ENCODE results near the gene EIF4E1B.

EIF4E1B gene

DNA sequence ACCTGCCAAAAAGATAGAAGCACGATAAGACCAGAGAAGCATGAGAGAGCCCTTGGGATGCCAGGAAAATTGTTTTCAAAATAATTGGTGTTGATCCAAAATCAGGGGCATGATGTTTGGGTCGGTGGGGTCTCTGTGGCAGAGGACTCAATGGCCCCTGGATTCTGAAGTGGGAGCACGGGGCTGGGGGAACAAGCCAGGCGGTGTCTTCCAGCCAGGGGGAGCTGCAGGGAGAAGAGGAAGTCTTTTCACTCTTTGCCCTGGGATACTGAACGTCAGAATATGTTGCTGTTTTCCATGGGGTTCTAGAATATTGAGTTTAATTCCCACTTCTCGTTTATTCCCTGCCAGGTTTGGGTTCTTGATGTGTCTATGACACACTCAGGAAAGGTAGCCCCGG is 37.2 kb downstream of the EIF4E1B start:
- no peak for DNase-seq

DNA sequence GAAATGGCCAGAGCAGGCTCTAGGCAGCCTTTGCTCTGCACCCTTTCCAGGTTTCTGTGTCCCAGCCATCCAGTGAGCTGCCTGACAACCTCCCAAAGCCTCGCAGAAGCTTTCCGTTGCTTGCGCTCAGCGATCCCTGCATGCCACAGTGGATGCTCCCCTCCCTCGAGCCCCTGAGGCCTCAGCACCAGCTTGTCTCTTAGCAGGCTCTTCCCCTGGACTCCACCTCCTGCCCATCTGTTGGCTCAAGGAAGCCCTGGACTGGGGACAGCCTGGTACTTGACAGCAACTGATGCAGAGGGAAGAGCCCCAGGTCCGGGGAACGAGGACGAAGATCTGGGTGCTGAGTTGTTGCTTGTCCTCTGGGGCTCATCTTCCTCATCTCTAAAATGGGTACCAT is 40.0 kb downstream of the EIF4E1B start:
- DNase-seq: no peak

DNA sequence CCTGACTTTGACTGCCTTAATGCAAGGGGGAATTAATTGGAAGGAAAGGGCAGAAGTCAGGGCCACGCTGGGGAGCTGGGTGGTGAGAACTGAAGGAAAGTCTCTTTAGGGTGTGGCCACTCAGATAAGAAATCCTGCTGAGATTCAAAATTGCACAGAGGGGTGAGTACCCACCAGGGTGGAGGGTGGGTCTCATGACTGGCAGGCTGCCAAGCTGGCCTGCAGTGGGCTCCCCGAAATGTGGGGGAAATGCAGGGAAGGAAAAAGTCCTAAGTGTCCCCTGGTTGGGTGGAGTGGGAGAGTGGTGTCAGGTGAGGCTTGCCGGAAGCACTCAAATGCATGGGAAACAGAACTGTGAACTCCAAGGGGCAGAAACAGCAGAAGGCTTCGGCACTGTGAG is 40.9 kb downstream of the EIF4E1B start:
- DNase-seq: no peak

DNA sequence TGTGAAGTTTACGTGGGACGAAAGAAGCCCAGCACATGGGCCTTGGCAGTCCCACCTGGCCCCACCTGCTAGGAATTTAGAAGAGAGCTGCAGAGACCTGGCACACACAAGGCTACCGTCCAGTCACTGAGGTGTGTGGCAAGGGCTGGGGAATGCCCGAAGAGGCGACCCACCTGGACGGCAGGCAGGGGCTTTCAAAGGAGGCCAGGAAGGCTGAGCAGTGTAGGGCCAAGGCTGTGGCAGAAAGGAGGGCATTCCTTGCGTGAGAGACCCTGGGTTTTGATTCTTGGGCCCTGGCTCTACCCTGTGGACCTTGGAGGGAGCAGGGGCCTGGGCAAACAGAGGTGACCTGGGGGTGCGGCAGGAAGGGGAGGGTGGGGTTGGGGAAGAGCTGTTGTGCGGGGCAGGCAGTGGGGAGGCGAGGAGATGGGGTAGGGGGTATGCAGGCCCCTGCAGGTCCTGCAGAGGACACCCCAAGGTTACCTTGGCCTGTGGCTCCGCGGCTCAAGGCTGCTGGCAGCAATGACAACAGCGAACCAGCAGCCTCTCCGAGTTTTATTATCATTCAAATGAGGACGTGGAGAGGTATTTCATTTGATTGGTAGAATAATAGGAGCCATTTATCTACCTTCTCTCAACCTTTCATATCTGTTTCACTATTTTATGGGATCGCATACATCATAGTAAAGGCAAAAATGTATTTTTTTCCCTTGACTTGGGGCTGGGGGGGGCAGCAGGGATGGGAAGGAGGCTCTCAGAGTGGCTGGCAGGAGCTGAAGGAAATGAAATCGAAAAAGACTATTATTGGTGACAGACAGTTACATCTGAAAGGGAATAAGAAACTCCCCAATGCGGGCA is 41.6 kb downstream of the EIF4E1B start:
- no peak for DNase-seq

DNA sequence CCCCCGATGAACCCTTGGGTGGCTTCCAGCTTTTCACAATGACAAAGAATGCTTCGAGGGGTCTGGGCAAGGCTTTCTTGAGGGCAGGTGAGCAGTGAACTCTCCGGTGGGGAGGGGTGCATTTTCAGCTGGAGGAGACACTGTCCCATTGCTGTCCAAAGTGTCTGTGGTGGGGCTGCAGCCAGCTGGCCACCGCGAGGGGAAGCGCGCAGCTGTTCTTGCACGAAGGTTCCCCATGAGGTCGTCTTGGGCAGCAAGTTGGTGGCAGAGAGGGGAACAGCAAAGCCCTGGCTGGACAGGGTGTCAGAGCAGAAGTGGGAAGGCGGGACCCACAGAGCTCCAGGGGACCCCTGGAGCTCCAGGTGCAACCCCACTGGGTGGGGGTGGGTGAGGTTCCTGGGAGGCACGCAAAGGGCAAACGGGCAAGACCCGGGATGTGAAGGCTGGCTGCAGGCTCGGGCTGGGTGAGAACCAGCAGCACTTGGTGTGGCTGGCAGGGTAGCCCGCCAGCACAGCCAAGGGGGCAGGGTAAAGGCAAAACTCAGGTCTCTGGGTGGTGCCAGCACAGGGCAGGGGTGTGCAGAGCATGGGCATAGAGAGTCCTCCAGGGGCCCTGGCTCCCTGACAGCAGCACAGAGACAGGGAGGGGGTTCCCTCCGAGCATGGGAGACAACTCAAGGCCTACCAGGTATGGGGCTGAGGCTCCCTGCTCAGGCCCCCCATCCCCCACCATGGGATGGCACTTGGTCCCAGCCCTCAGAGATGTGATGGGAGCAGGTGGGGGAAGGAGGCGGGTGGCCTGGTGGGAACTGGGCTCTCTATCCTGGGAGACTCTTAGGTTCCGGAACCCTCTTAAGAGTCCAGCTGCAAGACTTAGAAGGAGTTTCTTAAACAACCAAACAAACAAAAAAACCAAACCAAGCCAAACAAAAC is 43.4 kb downstream of the EIF4E1B start:
- no peak for DNase-seq

DNA sequence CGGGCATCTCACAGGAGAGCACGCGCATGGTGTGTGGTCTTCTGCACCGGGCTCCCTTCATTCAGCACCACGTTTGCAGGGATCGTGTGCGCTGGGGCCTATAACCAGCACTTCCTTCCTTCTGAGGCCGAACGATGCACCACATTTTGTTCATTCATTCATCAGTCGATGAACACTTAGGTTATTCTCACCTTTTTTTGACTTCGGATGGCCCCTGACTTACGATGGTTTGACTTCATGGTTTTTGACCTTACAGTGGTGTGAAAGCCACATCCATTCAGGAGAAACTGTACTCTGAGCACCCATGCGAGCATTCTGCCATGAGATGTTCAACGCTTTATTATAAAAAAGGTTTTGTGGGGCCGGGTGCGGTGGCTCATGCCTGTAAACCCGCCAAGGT is 44.3 kb downstream of the EIF4E1B start:
- DNase-seq: no peak

DNA sequence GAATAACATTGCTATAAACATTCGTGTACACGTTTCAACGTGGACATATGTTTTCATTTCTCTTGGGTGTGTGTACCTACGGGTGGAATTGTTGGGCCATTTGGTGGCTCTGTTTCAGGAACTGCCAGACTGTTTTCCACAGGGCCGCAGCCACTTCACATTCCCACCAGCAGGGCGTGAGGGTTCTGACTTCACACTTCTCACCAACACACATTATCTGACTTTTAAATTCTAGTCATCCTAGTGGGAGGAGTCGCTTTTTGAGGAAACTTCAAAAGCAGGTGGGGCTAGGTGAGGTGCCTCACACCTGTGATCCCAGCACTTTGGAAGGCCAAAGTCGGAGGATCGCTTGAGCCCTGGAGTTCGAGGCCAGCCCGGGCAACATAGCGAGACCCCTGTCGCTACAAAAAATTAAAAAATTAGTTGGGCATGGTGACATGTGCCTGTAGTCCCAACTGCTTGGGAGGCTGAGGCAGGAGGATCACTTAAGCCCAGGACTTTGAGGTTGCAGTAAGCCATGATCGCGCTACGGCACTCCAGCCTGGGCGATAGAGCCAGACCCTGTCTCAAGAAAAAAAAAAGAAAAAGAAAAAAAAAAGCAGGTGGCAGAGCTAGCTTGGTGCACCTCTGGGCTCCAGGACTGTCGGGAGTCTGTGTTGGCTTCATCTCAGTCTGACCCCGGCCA is 45.3 kb downstream of the EIF4E1B start:
- DNase-seq: peak; percentile 49

DNA sequence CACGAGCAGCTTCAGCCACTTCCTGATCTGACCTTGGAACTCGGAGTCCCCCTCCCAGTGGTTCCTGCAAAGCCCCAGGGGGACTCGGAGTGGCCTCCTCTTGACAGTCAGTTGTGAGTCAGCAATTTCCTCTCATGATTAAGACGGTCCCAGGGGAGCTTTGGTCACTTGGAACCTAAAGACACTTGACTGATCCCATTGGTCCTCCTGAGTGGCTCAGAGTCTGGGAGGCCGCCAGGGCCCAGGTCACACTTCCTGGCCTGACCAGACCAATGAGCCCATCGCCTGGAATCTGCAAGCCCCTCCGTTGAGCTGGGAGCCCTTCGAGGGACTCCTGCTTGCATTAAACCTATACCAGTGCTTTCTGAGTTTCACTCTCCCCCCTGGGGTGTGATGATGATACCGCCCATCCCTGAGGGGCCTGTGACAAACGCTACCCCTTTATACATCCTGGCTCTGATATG is 45.9 kb downstream of the EIF4E1B start:
- DNase-seq: peak; percentile 86

DNA sequence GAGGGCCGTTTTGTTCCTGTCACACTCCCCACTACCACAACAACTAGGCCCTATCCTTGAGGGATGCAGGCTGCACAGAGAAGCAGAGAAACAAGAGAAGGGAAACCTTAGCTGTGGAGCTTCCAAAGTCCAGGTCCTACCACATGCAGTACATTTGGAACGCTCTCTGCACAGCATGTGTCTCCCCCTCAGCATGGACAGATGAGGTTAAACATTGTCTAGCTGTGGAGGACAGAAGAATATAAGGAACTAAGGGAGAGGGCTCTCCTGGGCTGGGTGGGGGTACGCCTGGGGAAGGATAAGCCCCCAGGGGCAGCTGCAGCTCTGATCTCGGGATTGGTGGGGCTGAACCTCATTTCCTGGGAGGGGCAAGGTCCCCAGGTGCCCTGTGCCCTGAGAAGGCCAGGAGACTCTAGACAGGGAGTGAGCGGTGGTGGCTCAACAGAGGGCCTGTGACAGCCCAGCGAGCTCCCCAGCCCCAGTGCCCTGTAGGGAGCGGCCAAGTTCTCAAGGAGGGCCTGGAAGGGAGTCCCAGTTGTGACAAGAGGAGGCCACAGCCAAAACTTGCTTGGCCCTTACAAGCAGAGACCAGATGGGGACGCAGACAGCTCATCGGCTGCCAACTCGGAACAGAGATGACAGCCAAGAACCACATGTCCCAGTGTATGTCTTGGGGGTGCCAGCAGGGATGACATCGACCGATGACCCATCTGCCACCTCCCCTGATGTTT is 46.9 kb downstream of the EIF4E1B start:
- no peak for DNase-seq

DNA sequence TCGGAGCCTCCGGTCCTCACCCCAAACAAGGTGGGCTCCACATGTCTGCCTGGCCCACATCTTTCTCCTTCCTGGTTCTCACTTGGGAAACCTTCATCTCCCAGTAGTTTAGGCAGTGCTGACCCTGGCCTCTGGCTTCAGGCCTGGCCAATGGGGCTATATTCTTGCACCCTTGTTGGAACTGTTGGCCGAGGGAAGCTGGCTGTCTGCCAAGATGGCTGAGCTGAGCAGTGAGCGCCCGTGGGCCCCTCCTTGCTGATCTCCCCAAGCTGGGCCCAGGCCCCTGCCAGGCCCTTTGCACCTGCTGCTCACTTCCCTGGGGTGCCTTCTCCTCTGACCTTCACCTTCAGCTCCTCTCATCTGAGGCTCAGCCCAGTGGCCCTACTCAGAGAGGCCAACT is 48.1 kb downstream of the EIF4E1B start:
- DNase-seq: no peak

DNA sequence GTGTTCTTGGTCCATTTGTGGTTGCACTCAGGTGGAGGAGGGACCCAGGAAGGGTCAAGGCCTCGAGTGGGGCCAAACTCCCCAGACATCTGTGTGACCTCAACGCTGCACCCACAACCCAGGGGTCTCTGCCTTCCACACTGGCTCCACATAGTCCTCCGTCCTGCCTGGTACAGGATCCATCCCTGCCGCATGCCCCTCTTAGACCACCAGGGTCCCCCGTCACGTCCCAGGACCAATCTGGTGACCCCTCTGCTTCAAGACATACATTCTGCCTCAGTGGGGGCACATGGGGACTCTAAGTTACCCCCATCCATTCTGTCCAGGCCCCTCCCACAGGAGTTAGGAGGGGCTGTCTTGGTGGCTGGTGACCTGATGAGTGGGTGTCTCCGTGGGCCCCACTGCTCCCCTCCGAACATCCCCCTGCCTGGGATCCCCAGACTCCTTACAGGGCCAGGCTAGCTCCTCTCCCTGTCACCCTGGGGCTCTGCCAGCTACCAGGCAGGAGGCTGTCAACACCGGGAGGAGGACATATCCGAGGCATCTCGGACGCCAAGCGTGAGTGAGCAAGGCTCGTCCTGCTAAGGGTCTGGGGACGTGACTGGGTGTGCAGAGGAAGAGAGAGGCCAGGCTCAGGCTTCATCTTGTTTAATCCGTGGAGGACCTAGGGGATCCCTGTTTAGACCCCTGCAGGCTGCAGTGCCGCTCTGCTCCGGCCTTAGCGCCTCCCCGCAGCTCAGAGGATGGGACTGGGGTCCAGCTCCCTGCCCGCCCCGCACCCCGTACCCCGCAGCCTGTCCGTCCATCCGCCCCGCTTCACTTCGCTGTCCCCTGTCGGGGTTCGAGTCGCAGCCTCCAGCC is 49.1 kb downstream of the EIF4E1B start:
- no peak for DNase-seq

DNA sequence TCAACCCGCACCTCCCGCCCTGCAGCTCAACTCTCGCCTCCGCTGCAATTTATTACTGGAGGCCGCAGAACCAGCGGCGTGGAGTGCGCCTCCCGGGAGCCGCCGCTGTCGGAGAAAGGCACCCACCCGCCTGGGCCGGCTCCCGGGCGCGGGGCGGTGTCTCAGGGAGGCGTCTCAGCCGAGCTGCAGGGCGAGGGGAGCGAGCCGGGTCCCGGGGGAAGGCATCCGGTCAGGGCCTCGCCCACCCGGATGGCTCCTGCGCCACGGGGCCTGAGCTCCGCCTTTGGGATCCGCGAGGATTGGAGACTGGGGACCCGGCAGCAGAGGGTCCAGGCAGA is 49.7 kb downstream of the EIF4E1B start:
- DNase-seq: no peak

DNA sequence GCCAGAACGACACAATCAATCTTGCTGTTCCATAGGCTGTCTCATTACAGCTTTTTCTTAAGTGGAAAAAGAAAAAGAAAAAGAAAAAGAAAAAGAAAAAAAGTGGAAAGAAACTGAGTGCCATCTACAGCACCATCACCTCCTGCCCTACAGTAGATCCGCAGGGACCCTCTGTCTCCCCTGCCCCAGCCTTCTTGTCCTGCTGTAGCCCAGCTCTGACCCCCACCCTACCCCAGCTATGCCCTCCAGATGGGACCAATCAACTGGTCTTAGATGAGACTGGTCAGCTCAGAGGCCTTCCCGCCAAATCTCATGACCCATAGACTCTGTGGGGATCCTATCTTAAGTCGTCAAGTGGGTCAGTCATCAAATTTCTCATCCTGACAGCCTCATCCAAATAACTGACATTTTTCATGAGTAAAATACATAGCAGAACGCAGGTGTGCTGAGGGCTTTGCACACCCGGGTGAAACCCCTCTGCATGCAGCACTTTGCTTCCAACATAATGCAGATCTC is 51.6 kb downstream of the EIF4E1B start:
- DNase-seq: no peak

DNA sequence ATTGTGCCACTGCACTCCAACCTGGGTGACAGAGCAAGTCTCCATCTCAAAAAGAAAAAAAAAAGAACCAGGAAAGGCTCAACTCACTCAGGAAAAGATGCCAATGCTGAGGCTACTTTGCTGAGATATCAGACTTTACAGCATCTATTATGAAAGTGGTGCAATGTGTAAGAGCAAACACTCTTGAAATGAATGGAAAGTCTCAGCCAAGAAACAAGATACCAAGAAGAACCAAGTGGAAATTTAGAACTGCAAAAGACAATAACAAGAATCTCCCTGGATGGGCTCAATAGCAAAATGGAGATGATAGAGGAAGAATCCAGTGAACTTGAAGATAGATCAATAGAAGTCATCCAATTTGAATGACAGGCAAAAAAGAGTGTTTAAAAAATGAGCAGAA is 54.5 kb downstream of the EIF4E1B start:
- DNase-seq: no peak

DNA sequence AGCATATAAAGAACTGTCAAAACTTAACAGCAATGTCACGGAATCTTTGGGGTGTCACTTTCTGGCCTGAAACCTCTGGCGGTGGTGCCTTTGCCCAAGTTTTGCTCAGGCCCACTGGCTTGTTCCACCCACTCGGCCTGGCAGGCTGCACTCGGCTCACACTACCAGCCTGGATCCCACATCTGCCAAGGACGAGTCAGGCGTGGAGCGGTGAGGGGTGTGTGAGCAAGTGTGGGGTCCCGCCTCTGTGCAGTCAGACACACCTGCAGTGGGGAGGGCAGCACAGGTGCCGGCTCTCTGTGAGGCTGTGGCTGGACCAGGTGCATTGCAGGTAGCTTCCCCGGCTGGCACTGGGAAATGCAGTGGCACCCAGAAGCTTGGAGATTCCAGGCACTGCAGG is 56.8 kb downstream of the EIF4E1B start:
- no peak for DNase-seq

DNA sequence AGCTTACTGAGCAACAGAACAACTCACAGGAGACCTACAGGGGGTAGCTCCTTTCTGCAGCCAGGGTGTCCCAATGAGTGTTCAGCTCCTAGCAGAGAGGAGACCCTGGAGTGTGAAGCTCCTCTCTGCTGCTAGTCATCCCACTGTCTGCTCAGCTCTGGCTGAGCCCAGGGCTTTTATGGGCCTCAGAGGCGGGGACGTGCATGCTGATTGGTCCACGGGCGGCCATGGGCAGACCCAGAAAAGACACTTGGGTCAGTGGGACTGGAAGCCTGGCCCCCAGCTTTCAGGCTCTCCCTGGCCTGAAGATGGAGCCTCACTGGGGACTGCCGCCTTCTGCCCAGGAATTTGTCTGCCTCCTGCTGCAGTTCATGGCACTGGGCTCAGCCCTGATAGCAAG is 57.4 kb downstream of the EIF4E1B start:
- DNase-seq: no peak

DNA sequence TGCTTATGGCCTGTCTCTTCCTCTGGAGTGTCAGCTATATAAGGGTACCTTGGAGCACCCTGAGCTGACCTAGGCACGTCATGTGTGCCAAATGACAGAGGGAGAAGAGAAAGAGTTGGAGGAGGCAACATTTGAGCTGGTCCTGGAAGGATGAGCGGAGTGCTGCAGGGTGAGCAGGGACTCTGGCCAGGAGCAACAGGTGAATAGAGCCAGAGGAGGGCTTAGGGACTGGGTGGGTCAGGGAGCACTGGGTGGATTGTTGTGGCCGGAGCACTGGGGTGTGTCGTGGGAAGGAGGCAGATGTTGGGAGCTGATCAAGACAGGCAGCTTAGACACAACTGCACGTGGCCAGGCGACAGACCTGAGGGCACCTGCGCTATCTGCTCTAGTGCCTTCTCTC is 60.4 kb downstream of the EIF4E1B start:
- no peak for DNase-seq

DNA sequence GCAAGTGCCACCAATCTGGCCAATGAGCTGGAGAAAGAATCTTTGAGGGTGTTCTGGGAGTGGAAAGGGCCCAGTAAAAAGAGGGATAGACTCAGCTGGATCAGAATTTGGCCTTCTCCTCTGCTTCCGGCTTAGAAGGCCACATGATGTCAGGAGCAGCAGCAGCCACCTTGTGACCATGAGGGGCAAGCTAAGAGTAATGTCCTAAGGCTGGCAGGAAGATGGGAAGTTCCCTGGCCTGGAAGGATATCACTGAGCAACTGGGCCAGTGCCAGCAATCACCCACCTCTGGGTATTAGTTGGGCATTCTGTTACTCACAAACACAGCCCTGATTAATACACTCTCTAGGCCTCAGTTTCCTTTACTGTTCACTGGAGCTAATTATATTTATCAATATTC is 61.0 kb downstream of the EIF4E1B start:
- no peak for DNase-seq

DNA sequence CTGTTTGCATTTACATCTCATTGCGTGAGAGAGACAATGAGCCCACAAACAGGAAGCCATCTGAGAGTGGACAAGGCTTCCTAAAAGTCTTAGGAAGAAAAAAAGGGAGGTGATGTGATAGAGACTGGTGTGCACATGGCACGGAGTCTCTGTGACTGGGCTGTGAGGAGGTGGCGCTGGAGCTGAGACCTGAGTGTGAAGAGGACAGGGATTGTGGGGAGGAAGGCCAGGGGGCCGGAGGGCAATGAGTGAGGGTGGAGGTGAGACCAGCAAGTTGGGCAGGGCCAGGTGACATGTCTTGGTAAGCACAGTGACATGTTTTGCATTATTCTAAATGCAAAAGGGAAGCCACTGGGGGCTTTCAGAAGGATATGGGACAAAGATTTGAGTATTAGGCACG is 61.9 kb downstream of the EIF4E1B start:
- DNase-seq: no peak

DNA sequence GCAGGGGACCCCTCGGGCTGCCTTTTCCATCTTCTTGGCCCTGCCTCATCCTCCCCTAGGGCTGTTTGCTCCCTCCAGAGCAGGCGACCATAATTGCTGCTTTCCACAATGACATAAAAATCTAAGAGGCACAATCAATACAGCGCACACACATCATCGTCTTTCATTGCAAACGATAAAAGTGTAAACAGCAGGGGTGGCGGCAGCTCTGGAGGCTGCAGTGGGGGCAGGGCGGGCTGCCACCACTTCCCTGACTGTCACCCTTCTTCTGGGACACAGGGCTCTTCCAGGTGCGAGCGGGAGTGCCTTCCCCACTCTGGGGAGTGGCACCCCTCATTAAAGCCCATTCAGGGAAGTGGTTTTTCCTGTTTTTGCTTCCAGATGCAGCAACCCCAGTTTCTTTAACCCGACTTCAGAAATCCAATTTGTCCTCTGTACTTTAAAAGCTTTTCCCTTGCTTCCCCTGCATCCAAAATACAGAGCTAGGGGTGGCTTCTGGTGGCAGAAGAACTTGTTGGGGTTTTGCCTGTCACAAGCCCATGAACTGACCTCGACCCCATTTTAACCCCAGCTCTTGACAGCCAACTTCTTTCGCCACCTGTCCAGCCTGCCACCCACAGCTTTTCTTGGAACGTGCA is 62.5 kb downstream of the EIF4E1B start:
- no peak for DNase-seq

DNA sequence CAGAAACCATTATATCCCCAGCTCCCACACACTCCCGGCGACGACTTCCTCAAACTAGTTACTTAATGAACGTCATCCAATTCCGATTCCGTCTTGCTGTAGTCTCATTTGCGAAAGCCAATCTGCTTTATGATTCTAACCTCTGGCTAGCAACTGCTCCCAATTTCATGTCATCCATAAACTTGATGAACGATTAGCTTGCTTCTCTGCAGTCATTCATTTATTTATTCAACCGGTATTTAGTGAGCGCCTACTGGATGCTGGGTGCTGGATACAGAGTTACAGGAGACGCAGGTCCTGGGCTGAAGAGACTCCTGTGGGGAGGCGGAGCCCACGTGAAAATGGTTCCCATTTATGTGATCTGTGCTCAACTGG is 63.0 kb downstream of the EIF4E1B start:
- DNase-seq: no peak

Measured in fibroblast of skin of right biceps (primary cell).